HFF-Myc (cell line): ENCODE measurements around the gene LARP4B.

Experiments
- DNase-seq: peaks from one replicate; pipeline ENCODE4 v3.0.0-alpha.2; 2011; ENCODE audit warnings: low read depth; ENCODE audit errors: extremely low read depth
- H3K4me3 ChIP-seq: replicated peaks from 2 replicates; pipeline ENCODE4 v1.5.1; 2011; ENCODE audit warnings: low read depth, mild to moderate bottlenecking, control low read depth, low read length
- CTCF ChIP-seq: IDR thresholded peaks from 2 replicates; pipeline ENCODE4 v1.5.1; 2012; ENCODE audit warnings: mild to moderate bottlenecking, low read depth, low read length, control low read depth; ENCODE audit errors: missing control alignments

The LARP4B gene

GRCh38 chr10:814536-815302 is 116.8 kb downstream of the LARP4B start:
- H3K4me3 ChIP-seq, result no peak overlapping the region

GRCh38 chr10:813286-813685 is 118.2 kb downstream of the LARP4B start:
- no peak for TF ChIP-seq CTCF
- H3K4me3 ChIP-seq, result no peak overlapping the region
- DNase-seq, result no peak

More at GRCh38 chr10:814536-815302, 116.8 kb downstream of the LARP4B start:
- no peak for TF ChIP-seq CTCF
- DNase-seq, result no peak

GRCh38 chr10:812787-813186 is 118.7 kb downstream of the LARP4B start:
- no peak overlapping the region for H3K4me3 ChIP-seq
- no peak for DNase-seq
- TF ChIP-seq CTCF, result no peak

GRCh38 chr10:811379-812175 is 119.9 kb downstream of the LARP4B start:
- H3K4me3 ChIP-seq, result no peak overlapping the region
- DNase-seq, result no peak
- TF ChIP-seq CTCF, result no peak

GRCh38 chr10:810351-810846 is 121.1 kb downstream of the LARP4B start:
- TF ChIP-seq CTCF, result no peak
- DNase-seq, result no peak
- no peak overlapping the region for H3K4me3 ChIP-seq

- TF ChIP-seq CTCF, result no peak
- no peak overlapping the region for H3K4me3 ChIP-seq
Observed at GRCh38 chr10:809671-810350, 121.7 kb downstream of the LARP4B start.

More at GRCh38 chr10:809671-810350, 121.7 kb downstream of the LARP4B start:
- no peak for DNase-seq
